HepG2 (cell line): ENCODE measurements around the gene DDRGK1. TPM values are rescaled to one million over a fixed set of nuclear protein-coding genes. Genes with fewer than 3 reads are reported as not detected.
A peak's percentile ranks its signal among the peaks of the same experiment; 100 is the strongest.

Experiments
- CBX5 ChIP-seq: sonication (generic); formaldehyde crosslinking; IDR thresholded peaks from 2 replicates; pipeline ENCODE4 v1.4.0; 2020; ENCODE audit warnings: missing genetic modification reagents, borderline replicate concordance
- FLYWCH1 ChIP-seq: sonication (generic); formaldehyde crosslinking; IDR thresholded peaks from 2 replicates; pipeline ENCODE4 v1.8.1; 2023; ENCODE audit warnings: mild to moderate bottlenecking, missing genetic modification reagents
- GABPA ChIP-seq, 2 experiments: IDR thresholded peaks; 2 replicates each; pipeline ENCODE4 v1.6.1; 2011 to 2016; ENCODE audit warnings: low read depth in 2 of 2, low read length in 1 of 2, missing biosample characterization in 1 of 2, missing genetic modification characterization in 1 of 2
- HOXA3 ChIP-seq: sonication (generic); formaldehyde crosslinking; IDR thresholded peaks from 2 replicates; pipeline ENCODE4 v1.5.0; 2020; ENCODE audit warnings: missing genetic modification reagents
- MAF1 ChIP-seq: sonication (generic); formaldehyde crosslinking; IDR thresholded peaks from 2 replicates; pipeline ENCODE4 v1.5.0; 2020; ENCODE audit warnings: missing genetic modification reagents, borderline replicate concordance
- RAD51 ChIP-seq: fragments of 450-650 bp; IDR thresholded peaks from 2 replicates; pipeline ENCODE4 v1.6.1; 2016; ENCODE audit warnings: borderline replicate concordance
- RBM22 ChIP-seq: fragments of 200-400 bp; formaldehyde crosslinking; optimal IDR thresholded peaks from 2 replicates; pipeline ENCODE3; 2017; ENCODE audit warnings: mild to moderate bottlenecking, low read length, moderate library complexity
- SKI ChIP-seq: fragments of 450-650 bp; IDR thresholded peaks from one replicate; pipeline ENCODE4 v1.6.1; 2018; ENCODE audit warnings: mild to moderate bottlenecking; ENCODE audit not compliant: partially characterized antibody
- TMF1 ChIP-seq: sonication (generic); formaldehyde crosslinking; IDR thresholded peaks from 2 replicates; pipeline ENCODE4 v1.8.1; 2022; ENCODE audit warnings: low read depth, missing genetic modification reagents
- ZNF10 ChIP-seq: sonication (generic); formaldehyde crosslinking; IDR thresholded peaks from 2 replicates; pipeline ENCODE4 v1.4.0; 2020; ENCODE audit warnings: mild to moderate bottlenecking, low read depth, missing genetic modification reagents, borderline replicate concordance
- ZNF282 ChIP-seq: fragments of 450-650 bp; IDR thresholded peaks from 2 replicates; pipeline ENCODE4 v1.6.1; 2018; ENCODE audit not compliant: partially characterized antibody
- ZNF672 ChIP-seq: sonication (generic); formaldehyde crosslinking; IDR thresholded peaks from 2 replicates; pipeline ENCODE4 v1.8.1; 2022; ENCODE audit warnings: missing genetic modification reagents
- polyA plus RNA-seq, 8 experiments: library from polyadenylated mRNA; depleted of rRNA in 3 of 8; stranded (reverse) in 7 of 8; unstranded in 1 of 8; fragments of >200 nt; fragmentation: Illumina TruSeq in 4 of 8; extraction: Trizol in 4 of 8; gene quantifications; 2 replicates each; pipeline versions ENCODE4 v1.2.1 to v1.2.3, GENCODE V29; 2011 to 2016; ENCODE audit warnings: low read depth in 4 of 8, missing spikeins in 1 of 8, mixed read lengths in 1 of 8; ENCODE audit not compliant: insufficient read depth in 1 of 8
- total RNA-seq, 5 experiments: library from RNA; depleted of rRNA; stranded (reverse); fragments of >200 nt; fragmentation: Illumina TruSeq; extraction: Trizol; gene quantifications; 2 replicates each; pipeline ENCODE4 v1.2.3, GENCODE V29; 2016; ENCODE audit warnings: low read depth in 1 of 5
- TF ChIP-seq, protein P1 (sequence below): sonication (generic); formaldehyde crosslinking; IDR thresholded peaks from 2 replicates; pipeline ENCODE4 v1.5.0; 2020; ENCODE audit warnings: mild to moderate bottlenecking, missing genetic modification reagents
- TF ChIP-seq, protein P2 (sequence below): sonication (generic); formaldehyde crosslinking; IDR thresholded peaks from 2 replicates; pipeline ENCODE4 v1.8.1; 2023; ENCODE audit warnings: mild to moderate bottlenecking, inconsistent platforms, moderate library complexity, missing genetic modification reagents, borderline replicate concordance
- TF ChIP-seq, protein P3 (sequence below): sonication (generic); formaldehyde crosslinking; IDR thresholded peaks from 2 replicates; pipeline ENCODE4 v1.5.0; 2020; ENCODE audit warnings: missing genetic modification reagents
- TF ChIP-seq, protein P4 (sequence below): sonication (generic); formaldehyde crosslinking; IDR thresholded peaks from 2 replicates; pipeline ENCODE4 v1.5.0; 2020; ENCODE audit warnings: missing genetic modification reagents
- TF ChIP-seq, protein P5 (sequence below): sonication (generic); formaldehyde crosslinking; IDR thresholded peaks from 2 replicates; pipeline ENCODE4 v1.8.0; 2022; ENCODE audit warnings: missing genetic modification reagents, mild to moderate bottlenecking, inconsistent platforms, borderline replicate concordance
- TF ChIP-seq, protein P6 (sequence below): IDR thresholded peaks from 2 replicates; pipeline ENCODE4 v1.6.1; 2018; ENCODE audit warnings: missing genetic modification reagents, mild to moderate bottlenecking, missing compliant biosample characterization
- TF ChIP-seq, protein P7 (sequence below): sonication (generic); formaldehyde crosslinking; IDR thresholded peaks from 2 replicates; pipeline ENCODE4 v1.8.0; 2022; ENCODE audit warnings: mild to moderate bottlenecking, missing genetic modification reagents; ENCODE audit not compliant: insufficient replicate concordance

The DDRGK1 gene
- total and polyA plus RNA-seq, 2 of the 13 experiments (the other 11 are each of a cell fraction or from before 2014, with no cell fraction given): 96.7 to 149 TPM

DNA sequence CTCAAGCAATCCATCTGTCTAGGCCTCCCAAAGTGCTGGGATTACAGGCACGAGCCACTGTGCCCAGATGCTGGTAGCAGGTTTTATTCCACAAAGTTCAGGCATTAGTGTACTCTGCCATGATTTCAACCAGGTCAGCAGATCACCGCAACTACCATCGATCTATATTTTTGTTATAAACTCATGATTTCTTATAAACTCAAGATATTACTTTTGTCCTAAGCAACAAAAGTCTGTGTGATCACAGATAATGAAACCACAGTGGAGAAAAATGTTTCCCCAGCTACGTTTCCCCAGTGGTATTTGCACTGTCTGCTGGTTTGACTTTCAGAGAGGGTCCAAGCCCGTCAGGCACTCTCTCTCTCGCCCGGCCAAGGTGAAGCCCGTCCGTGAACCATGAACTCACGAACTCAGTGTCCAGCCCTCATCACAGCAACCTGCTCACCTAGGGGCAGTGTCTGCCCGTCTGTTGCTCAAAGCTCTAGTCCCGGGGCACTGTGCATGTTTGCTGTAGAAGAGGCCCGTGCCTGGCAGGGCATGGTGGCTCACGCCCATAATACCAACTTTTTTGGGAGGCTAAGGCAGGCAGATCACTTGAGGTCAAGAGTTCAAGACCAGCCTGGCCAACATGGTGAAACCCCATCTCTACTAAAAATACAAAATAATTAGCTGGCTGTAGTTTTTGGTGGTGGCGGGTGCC lies 27.6 kb upstream of the DDRGK1 start (continued):
- TF ChIP-seq, protein P1, sequence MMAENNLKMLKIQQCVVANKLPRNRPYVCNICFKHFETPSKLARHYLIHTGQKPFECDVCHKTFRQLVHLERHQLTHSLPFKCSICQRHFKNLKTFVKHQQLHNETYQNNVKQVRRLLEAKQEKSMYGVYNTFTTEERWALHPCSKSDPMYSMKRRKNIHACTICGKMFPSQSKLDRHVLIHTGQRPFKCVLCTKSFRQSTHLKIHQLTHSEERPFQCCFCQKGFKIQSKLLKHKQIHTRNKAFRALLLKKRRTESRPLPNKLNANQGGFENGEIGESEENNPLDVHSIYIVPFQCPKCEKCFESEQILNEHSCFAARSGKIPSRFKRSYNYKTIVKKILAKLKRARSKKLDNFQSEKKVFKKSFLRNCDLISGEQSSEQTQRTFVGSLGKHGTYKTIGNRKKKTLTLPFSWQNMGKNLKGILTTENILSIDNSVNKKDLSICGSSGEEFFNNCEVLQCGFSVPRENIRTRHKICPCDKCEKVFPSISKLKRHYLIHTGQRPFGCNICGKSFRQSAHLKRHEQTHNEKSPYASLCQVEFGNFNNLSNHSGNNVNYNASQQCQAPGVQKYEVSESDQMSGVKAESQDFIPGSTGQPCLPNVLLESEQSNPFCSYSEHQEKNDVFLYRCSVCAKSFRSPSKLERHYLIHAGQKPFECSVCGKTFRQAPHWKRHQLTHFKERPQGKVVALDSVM: peak; percentile 52; the same call in 1 of the 2 replicates
- TF ChIP-seq MAF1 (no peak), ZNF10 (CRISPR knock-in tag) (no peak), TMF1 (no peak), CBX5 (CRISPR knock-in tag) (peak; percentile 57; the same call in 1 of the 2 replicates), GABPA (IDR thresholded peaks at IDR 0.05; ENCODE audit: low read depth, low read length) (no peak), GABPA (CRISPR knock-in tag; IDR thresholded peaks at IDR 0.05; ENCODE audit: low read depth) (0 out of 2 replicates have a peak, but pooled peaks have one; percentile 29), FLYWCH1 (CRISPR knock-in tag) (no peak), HOXA3 (peak; percentile 93), ZNF282 (no peak), ZNF672 (no peak), RAD51 (no peak), SKI (peak; percentile 99), RBM22 (no peak)
- TF ChIP-seq, protein P2, sequence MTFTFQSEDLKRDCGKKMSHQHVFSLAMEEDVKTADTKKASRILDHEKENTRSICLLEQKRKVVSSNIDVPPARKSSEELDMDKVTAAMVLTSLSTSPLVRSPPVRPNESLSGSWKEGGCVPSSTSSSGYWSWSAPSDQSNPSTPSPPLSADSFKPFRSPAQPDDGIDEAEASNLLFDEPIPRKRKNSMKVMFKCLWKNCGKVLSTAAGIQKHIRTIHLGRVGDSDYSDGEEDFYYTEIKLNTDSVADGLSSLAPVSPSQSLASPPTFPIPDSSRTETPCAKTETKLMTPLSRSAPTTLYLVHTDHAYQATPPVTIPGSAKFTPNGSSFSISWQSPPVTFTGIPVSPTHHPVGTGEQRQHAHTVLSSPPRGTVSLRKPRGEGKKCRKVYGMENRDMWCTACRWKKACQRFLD (CRISPR knock-in tag): 0 out of 2 replicates have a peak, but pooled peaks have one; percentile 5
- TF ChIP-seq, protein P3, sequence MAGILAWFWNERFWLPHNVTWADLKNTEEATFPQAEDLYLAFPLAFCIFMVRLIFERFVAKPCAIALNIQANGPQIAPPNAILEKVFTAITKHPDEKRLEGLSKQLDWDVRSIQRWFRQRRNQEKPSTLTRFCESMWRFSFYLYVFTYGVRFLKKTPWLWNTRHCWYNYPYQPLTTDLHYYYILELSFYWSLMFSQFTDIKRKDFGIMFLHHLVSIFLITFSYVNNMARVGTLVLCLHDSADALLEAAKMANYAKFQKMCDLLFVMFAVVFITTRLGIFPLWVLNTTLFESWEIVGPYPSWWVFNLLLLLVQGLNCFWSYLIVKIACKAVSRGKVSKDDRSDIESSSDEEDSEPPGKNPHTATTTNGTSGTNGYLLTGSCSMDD (CRISPR knock-in tag): no peak
- TF ChIP-seq, protein P4, sequence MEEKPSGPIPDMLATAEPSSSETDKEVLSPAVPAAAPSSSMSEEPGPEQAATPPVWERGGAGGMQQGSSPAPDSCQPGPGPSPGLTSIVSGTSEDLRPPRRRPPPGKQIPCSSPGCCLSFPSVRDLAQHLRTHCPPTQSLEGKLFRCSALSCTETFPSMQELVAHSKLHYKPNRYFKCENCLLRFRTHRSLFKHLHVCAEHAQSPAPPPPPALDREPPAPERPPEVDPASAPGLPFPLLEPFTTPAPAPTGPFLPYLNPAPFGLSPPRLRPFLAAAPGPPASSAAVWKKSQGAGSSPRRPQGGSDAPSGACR: peak; percentile 95
- TF ChIP-seq, protein P5, sequence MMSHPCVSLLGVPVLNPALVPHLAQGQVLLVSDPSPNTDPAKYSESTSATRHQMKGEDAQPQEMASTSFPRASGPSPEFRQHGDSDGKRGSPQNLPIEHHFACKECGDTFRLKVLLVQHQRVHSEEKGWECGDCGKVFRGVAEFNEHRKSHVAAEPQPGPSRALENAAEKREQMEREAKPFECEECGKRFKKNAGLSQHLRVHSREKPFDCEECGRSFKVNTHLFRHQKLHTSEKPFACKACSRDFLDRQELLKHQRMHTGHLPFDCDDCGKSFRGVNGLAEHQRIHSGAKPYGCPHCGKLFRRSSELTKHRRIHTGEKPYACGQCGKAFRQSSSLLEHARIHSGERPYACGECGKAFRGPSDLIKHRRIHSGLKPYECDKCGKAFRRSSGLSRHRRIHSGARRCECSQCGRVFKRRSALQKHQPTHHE (CRISPR knock-in tag): 0 out of 2 replicates have a peak, but pooled peaks have one; percentile 52
- TF ChIP-seq, protein P6, sequence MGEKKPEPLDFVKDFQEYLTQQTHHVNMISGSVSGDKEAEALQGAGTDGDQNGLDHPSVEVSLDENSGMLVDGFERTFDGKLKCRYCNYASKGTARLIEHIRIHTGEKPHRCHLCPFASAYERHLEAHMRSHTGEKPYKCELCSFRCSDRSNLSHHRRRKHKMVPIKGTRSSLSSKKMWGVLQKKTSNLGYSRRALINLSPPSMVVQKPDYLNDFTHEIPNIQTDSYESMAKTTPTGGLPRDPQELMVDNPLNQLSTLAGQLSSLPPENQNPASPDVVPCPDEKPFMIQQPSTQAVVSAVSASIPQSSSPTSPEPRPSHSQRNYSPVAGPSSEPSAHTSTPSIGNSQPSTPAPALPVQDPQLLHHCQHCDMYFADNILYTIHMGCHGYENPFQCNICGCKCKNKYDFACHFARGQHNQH (CRISPR knock-in tag): peak; percentile 93
- TF ChIP-seq, protein P7, sequence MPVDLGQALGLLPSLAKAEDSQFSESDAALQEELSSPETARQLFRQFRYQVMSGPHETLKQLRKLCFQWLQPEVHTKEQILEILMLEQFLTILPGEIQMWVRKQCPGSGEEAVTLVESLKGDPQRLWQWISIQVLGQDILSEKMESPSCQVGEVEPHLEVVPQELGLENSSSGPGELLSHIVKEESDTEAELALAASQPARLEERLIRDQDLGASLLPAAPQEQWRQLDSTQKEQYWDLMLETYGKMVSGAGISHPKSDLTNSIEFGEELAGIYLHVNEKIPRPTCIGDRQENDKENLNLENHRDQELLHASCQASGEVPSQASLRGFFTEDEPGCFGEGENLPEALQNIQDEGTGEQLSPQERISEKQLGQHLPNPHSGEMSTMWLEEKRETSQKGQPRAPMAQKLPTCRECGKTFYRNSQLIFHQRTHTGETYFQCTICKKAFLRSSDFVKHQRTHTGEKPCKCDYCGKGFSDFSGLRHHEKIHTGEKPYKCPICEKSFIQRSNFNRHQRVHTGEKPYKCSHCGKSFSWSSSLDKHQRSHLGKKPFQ (CRISPR knock-in tag): no peak
